Stimulated activated CD4-positive, alpha-beta T cell treated with anti-CD3 and anti-CD28 coated beads, Interleukin-4, amount 100 ng/mL, for 48 hours (primary cell): ENCODE measurements around the gene ZSCAN20.

Source experiments
- DNase-seq, 2 donors: peaks; one replicate each; pipeline ENCODE4 v3.0.0-alpha.2; 2020; ENCODE audit warnings: low read depth in 2 of 2

The ZSCAN20 gene

DNA sequence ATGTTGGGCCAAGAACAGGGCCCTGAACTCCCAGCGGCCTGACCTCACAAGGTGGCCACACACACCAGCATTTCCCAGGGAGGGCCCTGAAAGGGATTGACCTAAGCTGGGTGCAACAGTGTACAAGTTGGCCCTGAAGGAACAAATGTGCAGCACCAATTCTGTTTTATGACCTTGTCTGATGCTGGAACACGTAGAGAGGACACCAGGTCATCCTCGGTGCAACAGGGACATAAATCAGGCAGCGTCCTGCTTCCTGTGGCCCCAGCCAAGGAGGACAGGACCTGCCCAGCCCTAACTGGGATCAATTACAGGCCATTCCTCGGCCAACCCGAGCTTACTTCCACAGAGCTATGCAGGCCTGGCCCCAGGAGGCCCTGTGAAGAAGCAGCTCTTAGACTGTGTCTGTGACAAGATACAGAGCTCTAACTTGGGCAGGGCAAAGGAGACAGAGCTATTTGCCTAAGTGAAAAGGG lies 28.7 kb upstream of the ZSCAN20 start:
- no peak for DNase-seq

- DNase-seq: no peak
Observed at GRCh38 chr1:33445108-33445507, 27.3 kb upstream of the ZSCAN20 start.

DNA sequence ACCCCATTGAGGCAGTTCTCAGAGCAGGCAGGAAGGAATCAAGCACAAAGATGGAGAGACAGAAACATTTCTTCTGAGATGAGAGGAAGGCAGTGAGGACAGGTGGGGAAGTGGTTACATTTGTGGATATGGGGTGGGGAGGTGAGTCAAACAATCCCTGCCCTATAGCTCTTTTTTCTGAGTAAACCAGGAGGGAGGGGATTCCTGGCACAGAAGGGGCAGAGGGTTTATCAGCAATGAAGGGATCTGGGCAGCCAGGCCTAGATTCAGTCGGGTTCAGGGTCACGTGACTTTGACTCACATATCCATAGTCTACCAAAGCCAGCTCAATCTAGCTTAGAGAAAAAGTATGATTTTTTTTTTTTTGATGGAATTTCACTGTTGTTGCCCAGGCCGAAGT lies 25.9 kb upstream of the ZSCAN20 start:
- DNase-seq: no peak

DNA sequence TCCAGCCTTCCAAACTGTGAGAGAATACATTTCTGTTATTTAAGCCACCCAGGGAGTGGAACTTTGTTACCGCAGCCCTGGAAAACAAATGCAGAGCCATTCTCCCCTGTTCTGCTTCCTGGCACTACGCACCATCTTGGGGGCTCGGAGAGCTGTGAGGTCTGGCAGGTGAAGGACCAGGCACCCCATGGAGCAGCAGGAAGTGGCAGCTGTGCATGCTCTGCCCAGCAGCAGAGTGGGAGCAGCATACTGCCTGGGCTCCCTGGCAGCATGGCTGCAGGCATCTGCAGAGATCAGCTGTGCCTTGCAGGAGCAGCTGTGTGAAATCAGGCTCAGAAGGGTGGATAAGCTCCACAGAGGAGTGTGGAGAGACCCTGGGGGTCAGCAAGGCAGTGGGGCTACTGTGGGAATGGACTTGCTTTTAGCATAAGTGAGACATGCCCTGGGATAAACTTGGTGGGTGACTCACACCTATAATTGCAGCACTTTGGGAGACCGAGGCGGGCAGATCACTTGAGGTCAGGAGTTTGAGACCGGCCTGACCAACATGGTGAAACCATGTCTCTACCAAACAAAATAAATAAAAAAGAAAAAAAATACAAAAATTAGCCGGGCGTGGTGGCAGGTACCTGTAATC lies 17.7 kb upstream of the ZSCAN20 start:
- DNase-seq: no peak

DNA sequence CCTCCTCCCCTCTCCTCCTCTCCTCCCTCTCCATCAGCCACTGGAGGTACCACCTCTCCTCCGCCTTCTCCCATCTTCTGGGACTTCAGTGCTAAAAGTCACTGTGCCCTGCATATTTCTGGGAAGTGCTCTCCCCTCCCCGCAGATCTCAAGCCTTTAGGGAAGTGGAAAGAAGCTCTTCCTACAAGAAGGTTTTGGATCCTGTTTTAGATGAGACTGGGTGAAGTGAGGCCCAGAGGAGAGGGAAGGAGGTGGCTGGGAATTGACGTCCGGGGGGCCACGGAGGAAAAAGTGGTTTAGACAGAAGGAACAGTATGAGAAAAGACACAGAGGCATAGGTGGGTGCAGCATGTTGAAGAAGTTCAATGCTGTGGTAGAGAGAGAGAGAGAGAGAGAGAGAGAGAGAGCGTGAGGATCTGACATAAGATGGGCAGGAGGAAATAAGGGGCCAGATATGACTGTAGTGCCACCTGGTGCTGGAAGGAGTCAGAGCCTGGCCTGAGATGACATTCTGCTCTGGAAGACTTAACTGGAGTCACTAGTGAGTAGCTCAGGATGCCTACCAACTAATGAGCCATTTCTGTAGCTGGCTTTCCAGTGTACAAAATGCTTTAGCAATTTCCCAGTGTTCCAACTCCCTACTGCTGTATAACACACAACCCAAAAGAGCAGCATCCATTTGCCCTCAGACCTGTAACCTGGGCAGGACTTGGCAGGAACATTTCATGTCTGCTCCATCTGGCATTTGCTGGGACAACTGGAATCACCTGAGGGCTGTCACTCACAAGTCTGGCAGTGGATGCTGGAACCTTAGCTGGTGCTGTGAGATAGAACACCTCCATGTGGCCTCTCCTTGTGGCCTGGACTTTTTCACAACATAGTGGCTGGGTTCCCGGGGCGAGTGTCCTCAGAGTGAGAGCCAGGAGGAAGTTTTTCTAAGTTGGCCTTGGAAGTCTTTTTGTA lies 16.6 kb upstream of the ZSCAN20 start:
- DNase-seq: peak in 1 of 2 donors; percentile 14

DNA sequence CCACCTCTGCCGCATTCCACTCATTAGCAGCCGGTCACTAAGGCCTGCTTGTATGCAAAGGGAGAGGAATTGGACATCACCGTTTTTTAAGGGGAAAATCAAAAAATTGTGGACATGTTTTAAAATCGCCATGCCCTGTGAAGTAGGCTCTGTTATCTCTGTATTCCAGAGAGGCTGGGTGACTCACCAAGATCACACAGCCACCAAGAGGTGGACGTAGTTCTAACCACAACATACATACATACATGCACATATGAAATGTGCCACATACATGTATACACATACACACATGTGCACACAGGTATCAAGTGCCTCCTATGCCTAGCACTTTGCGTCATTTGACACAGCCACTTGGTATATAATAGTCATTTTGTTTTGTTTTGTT lies 16.0 kb upstream of the ZSCAN20 start:
- DNase-seq: no peak

DNA sequence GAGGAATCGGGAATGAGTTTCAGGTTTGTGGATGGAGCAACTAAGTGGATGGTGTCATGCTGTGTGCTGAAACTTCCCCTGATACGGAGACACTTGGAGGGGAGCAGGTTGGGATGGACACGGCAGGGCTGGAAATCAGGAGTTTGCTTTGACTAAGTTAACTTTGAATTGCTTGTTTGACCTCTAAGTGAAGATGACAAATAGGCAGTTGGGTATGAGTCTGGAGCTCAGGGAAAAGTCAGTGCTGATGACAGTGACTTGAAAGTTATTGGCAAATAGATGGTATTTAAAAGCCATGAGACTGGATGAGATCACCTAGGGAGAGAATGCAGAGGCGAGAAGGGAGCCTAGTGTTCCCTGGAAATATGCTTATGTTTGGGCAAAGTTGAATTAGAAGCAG lies 12.8 kb upstream of the ZSCAN20 start:
- no peak for DNase-seq

- DNase-seq: no peak
Observed at GRCh38 chr1:33460144-33460543, 12.3 kb upstream of the ZSCAN20 start.

DNA sequence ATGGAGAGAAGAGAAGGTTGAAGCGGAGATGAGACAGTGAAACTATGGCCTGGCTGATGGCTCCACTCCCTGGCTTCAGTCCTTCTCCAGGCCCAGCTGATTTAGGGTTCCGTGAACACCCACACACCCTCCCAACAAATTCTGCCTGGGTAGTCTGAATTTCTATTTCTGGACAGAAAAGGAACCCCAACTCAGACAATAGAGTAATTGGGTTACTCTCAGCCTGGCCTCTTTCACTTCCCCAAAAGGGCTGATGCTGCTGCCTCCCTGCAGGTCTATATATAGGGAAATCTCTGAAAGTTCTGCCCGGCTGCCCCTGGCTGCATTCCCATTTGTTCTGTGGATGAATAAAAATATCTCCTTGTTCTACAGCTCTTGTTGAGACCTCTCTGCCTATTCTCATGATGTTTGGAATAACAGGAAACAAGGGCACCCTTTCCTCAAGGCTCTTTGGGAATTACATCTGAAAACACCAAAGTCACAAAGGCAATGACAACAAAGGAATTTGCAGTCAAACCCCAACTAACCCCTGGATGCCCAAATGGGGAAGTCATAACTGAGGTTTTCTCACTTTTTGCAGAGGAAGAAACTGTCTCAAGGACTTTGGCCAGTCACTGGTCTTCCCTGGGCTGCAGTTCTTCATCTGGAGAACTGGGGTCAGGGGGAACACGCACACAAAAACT lies 11.4 kb upstream of the ZSCAN20 start:
- no peak for DNase-seq

GRCh38 chr1:33462405-33463164 lies 9.9 kb upstream of the ZSCAN20 start:
- no peak for DNase-seq

DNA sequence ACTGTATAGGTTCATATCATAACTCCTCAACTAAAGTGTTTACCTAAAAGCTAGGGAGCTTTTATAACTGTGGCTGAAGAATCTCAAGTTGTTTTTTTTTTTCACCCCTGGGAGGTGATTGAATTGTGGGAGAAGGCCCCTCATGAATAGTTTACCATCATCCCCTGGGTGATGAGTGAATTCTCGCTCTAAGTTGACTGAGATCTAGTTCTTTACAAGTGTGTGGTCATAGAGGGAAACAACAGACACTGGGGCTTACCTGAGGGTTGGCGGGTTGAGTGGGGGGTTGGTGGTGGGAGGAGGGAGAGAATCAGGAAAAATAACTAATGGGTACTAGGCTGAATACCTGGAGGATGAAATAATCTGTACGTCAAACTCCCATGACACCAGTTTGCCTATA lies 7.9 kb upstream of the ZSCAN20 start:
- no peak for DNase-seq

- DNase-seq: no peak
Observed at GRCh38 chr1:33465316-33465715, 7.1 kb upstream of the ZSCAN20 start.

DNA sequence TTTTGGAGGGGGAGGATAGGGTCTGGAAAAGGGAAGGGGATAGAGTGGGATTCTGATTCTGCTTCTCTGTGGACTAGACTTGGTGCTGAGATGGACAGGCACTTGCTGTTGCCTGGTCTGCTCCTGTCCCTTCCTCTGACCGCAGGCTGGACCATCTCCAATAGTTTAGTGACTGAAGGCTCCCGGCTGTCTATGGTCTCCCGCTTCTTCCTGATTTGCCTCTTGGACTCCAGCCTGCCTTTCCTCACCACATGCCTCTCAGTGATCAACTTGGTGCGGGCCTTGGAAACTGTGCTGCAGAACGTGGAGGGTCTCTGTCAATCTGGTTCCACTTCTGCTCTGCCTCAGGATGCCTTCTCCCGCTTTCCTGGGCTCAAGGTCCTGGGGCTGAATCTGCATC lies 6.3 kb upstream of the ZSCAN20 start:
- no peak for DNase-seq

DNA sequence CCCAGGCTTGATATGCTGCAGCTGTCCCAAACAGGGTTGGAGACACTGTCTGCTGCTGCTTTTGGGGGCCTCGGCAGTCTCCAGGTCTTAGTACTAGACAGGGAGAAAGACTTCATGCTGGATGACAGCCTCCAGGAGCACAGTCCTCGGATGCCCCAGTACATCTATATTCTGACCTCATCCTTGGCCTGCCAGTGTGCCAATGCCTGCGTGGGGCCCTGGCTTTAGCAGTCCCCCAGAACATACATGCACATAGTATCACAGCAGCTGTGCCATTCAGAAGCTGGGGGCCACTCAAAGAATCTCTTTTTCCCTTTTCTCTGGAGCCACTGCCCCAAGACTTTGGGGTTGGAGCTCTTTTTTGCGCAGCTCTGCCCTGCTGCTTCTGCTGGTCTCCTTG lies 4.4 kb upstream of the ZSCAN20 start:
- no peak for DNase-seq

- no peak for DNase-seq
Observed at GRCh38 chr1:33468531-33468930, 3.9 kb upstream of the ZSCAN20 start.

- no peak for DNase-seq
Observed at GRCh38 chr1:33468967-33469366, 3.5 kb upstream of the ZSCAN20 start.

GRCh38 chr1:33469691-33470090 lies 2.8 kb upstream of the ZSCAN20 start:
- no peak for DNase-seq

DNA sequence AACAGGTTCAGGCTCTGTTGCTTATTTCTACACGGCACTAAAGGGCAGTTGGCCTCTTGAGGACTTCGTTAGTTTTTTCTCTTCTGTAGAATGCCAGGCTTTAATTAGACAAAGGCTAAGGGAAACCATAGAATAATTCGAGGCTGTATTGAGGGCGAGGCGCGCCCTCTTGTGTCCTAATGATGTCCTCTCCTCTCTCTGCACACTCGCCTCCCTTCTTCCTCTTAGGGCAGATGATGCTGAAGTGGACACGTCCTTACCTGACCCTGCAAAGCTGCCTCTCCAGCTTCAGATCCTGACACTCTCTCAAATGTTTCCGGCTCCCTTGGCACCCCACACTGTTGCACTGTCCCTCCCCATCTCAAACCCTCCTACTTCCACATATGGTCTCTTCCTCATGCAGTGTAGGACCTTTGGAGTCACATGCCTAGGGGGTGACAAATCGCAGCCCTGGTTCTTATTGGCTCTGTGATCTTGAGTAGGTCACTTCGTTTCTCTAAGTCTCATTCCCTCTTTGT lies 1.9 kb upstream of the ZSCAN20 start:
- peak; percentile 39 to 45 for DNase-seq

DNA sequence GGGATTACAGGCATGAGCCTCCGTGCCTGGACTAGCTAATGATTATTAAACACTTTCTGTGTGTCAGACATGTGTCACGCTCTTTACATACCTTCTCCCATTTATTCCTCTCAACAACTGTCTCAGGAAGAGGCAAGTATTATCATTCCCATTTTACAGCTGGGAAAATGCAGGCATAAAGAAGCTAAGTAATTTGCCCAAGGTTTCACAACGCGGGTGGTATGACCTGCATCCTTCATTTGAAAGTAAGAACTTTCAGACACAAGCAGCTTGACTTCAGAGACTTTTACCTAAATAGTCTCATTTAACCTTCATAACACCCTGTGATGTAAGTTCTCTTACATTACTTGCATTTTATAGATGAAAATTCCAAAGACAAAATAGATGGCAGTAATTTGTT lies 1.0 kb upstream of the ZSCAN20 start:
- DNase-seq: no peak

DNA sequence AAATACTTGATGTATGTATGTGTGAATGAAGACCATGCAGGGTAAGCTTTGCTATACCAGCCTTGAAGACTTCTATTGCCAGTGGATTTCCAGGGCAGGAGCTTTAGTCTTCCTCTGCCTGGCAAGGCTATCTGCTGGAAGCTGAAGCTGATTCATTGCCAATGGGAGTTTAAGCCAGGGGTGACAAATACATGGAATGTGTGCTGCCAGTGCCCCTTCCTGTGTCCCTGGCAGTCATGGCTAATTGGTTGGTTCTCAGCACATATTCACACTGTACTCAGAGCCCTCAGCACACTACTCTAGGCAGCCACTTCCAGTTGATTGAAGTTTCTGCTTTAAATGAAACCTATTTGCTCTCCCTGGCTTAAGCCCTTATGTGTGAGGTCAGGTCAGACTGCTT lies 1.5 kb downstream of the ZSCAN20 start:
- DNase-seq: no peak

- DNase-seq: no peak
Observed at GRCh38 chr1:33477451-33477850, 5.0 kb downstream of the ZSCAN20 start.

- DNase-seq: no peak
Observed at GRCh38 chr1:33482412-33482811, 10.0 kb downstream of the ZSCAN20 start.
